ENCODE results near the gene LMF2. TPM values are rescaled to one million over a fixed set of nuclear protein-coding genes. Genes with fewer than 3 reads are reported as not detected.
A peak's percentile ranks its signal among the peaks of the same experiment; 100 is the strongest.

Gene LMF2
- total RNA-seq, 4 donors from 2014 or later = 35.4 to 65.0 (median 46.2) TPM

- TF ChIP-seq POLR2A (IDR thresholded peaks at IDR 0.05) = no peak
- no peak for TF ChIP-seq CTCF (IDR thresholded peaks at IDR 0.05)
- WGBS, 2 donors = 40 to 79% methylated on average over 2 of the region's 15 CpGs
- Histone ChIP-seq H3K36me3 (peaks cover 0 to 4% (median 2%) of the 10 kb centered on the region in 3 donors), H3K4me1 (peaks cover 42 to 96% (median 56%) of the 10 kb centered on the region in 3 donors), H3K9me3 (no peaks in the 10 kb centered on the region), H3K4me3 (peak overlapping the region; percentile 54 to 87 (median 64)), H3K27me3 (peaks cover 0 to 31% (median 0%) of the 10 kb centered on the region in 4 donors), H3K27ac (peak overlapping the region; percentile 96 to 100 (median 98))
- no peak for DNase-seq
- intact Hi-C loops (cut with DNase I) = loop anchor here (10.0 kb wide), 1 partner anchor 86 kb away; no protein-coding TSS in a partner anchor
Observed at GRCh38 chr22:50528682-50529415, 21.3 kb upstream of the LMF2 start.

GRCh38 chr22:50527921-50528681, 20.6 kb upstream of the LMF2 start:
- TF ChIP-seq CTCF (IDR thresholded peaks at IDR 0.05) (no peak), POLR2A (IDR thresholded peaks at IDR 0.05) (no peak)
- H3K36me3 ChIP-seq = peaks cover 6 to 11% (median 10%) of the 10 kb centered on the region in 3 donors
- 89% methylated on average over 15 to 18 of the region's 18 CpGs for WGBS, 2 donors
- H3K27ac ChIP-seq = peak overlapping the region; percentile 96 to 100 (median 98)
- H3K4me1 ChIP-seq = peaks cover 46 to 96% (median 57%) of the 10 kb centered on the region in 3 donors
- DNase-seq = no peak
- no peaks in the 10 kb centered on the region for H3K9me3 ChIP-seq
- peaks cover 0 to 31% (median 0%) of the 10 kb centered on the region in 4 donors for H3K27me3 ChIP-seq
- H3K4me3 ChIP-seq = peak overlapping the region in 2 of 4 donors; percentile 66 to 87
- intact Hi-C loops (cut with DNase I) = loop anchor here (10.0 kb wide), 1 partner anchor 87 kb away; no protein-coding TSS in a partner anchor

- WGBS, 2 donors = 31 to 45% methylated on average over 15 to 22 of the region's 29 CpGs
- peak overlapping the region; percentile 55 to 84 (median 67) for H3K4me3 ChIP-seq
- no peak for DNase-seq
- peak overlapping the region; percentile 90 to 99 (median 95) for H3K27ac ChIP-seq
- intact Hi-C loops (cut with DNase I) = loop anchor here (10.0 kb wide), 1 partner anchor 88 kb away; no protein-coding TSS in a partner anchor
- peaks cover 16 to 20% (median 19%) of the 10 kb centered on the region in 3 donors for H3K36me3 ChIP-seq
- TF ChIP-seq CTCF (IDR thresholded peaks at IDR 0.05) (no peak), POLR2A (IDR thresholded peaks at IDR 0.05) (peak in 1 of 4 donors; percentile 56)
- peaks cover 0 to 26% (median 0%) of the 10 kb centered on the region in 4 donors for H3K27me3 ChIP-seq
- peaks cover 42 to 88% (median 51%) of the 10 kb centered on the region in 3 donors for H3K4me1 ChIP-seq
- H3K9me3 ChIP-seq = no peaks in the 10 kb centered on the region
Observed at GRCh38 chr22:50526834-50527801, 19.6 kb upstream of the LMF2 start.

GRCh38 chr22:50526108-50526833, 18.8 kb upstream of the LMF2 start:
- Histone ChIP-seq H3K27ac (peak overlapping the region; percentile 90 to 99 (median 95)), H3K4me3 (peak overlapping the region; percentile 55 to 84 (median 67)), H3K27me3 (peaks cover 0 to 17% (median 0%) of the 10 kb centered on the region in 4 donors), H3K9me3 (no peaks in the 10 kb centered on the region), H3K4me1 (peaks cover 42 to 79% (median 47%) of the 10 kb centered on the region in 3 donors), H3K36me3 (peaks cover 25 to 28% (median 25%) of the 10 kb centered on the region in 3 donors)
- TF ChIP-seq POLR2A (IDR thresholded peaks at IDR 0.05) (no peak), CTCF (IDR thresholded peaks at IDR 0.05) (peak; percentile 52 to 85 (median 73))
- no peak for DNase-seq
- intact Hi-C loops (cut with DNase I) = loop anchor here (10.0 kb wide), 1 partner anchor 89 kb away; no protein-coding TSS in a partner anchor
- WGBS, 2 donors = no CpG with 5 or more reads among the region's 77 CpGs

All from esophagus squamous epithelium (tissue), 5 donors.